Measurements from ENCODE around the gene ASTN2. TPM values are rescaled to one million over a fixed set of nuclear protein-coding genes. Genes with fewer than 3 reads are reported as not detected.

ASTN2 gene
- total RNA-seq, 1 experiment from 2014 or later, result 4.8 TPM

DNA sequence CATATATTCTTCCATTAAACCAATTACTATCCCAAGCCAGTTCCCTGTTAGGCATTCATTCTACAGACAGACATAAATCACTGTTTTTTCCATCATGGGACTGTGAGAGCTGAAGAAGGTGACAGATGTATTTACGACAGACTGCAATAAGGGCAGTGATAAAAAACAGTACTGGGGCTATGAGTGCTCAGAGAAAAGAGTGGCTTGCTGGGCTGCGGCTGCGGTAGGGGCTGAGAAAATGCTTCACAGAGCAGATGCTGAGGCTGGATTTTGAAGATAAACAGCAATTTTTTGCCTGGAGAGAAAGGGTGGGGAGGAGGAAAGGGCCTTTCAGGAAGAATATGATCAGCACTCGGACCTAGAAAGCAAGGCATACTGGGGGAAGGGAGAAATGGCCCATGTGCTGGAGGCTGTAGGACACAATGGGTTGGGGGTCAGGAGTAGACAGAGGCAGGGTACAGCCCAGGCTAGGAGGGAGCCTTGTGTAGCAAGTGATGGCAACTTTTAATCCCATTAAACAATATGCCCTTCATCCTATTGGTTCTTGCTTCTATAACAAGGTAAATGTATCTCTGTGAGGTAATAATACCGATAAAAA is 279.3 kb downstream of the ASTN2 start:
- H3K4me2 ChIP-seq (ENCODE audit: low read length), result no peak overlapping the region
- no peaks in the 10 kb centered on the region for H3K79me2 ChIP-seq (ENCODE audit: insufficient read depth, low read length)
- no peaks in the 10 kb centered on the region for H4K20me1 ChIP-seq (ENCODE audit: insufficient read depth)
- H3K9me2 ChIP-seq (ENCODE audit: insufficient read depth), result no peaks in the 10 kb centered on the region
- no peak overlapping the region for H2AFZ ChIP-seq (ENCODE audit: low read depth, low read length, poor library complexity, severe bottlenecking)
- no peaks in the 10 kb centered on the region for H3K27me3 ChIP-seq (ENCODE audit: insufficient read depth, low read length)
- POLR2A ChIA-PET, result no interaction called here
- H3K36me3 ChIP-seq (ENCODE audit: control insufficient read depth in 1 of 2, insufficient read depth in 2 of 2, low read length in 2 of 2), result no peaks in the 10 kb centered on the region
- DNase-seq (ENCODE audit: low read depth, low spot score) (no peak), ATAC-seq (no peak)
- BruUV-seq (replicated peaks), result no TSS peak
- no peak overlapping the region for H3K9ac ChIP-seq (ENCODE audit: low read length)
- intact Hi-C loops (cut with micrococcal nuclease), result no loop called here
- no peaks in the 10 kb centered on the region; a peak in 2 of 4 replicates for H3K9me3 ChIP-seq (ENCODE audit: control insufficient read depth in 1 of 2, insufficient read depth in 1 of 2, low read depth in 1 of 2, low read length in 2 of 2)
- no peak overlapping the region for H3K4me3 ChIP-seq (replicated peaks in 1 of 2; ENCODE audit: low read depth in 1 of 2, low read length in 2 of 2)
- RAD21 ChIA-PET (ENCODE audit: low non-redundant PET in 1 of 2, low total read pairs in 2 of 2, uncharacterized antibody in 2 of 2, unreplicated experiment in 2 of 2), result no interaction called here
- CTCF ChIA-PET, result no interaction called here
- H3K4me1 ChIP-seq (ENCODE audit: control insufficient read depth in 1 of 2, insufficient read depth in 2 of 2, low read length in 2 of 2), result no peaks in the 10 kb centered on the region
- TF ChIP-seq ZNF274 (IDR thresholded peaks at IDR 0.05; ENCODE audit: low read depth, low read length) (no peak), CEBPB (IDR thresholded peaks at IDR 0.05; ENCODE audit: low read depth) (no peak), RAD21 (IDR thresholded peaks at IDR 0.05; ENCODE audit: low read depth) (no peak), FOSL1 (IDR thresholded peaks at IDR 0.05; ENCODE audit: low read depth) (no peak), YY1 (IDR thresholded peaks at IDR 0.05; ENCODE audit: extremely low read depth, insufficient replicate concordance, low read depth, low read length) (no peak), TCF7L2 (IDR thresholded peaks at IDR 0.05; ENCODE audit: borderline replicate concordance, extremely low read depth, insufficient read depth, insufficient read length) (no peak), EGR1 (IDR thresholded peaks at IDR 0.05; ENCODE audit: low read depth) (no peak), JUND (IDR thresholded peaks at IDR 0.05) (no peak), SRF (IDR thresholded peaks at IDR 0.05; ENCODE audit: low read depth) (no peak), EZH2phosphoT487 (IDR thresholded peaks at IDR 0.05; ENCODE audit: borderline replicate concordance) (no peak), ZFX (IDR thresholded peaks at IDR 0.05) (no peak), POLR2A (IDR thresholded peaks at IDR 0.05; ENCODE audit: borderline replicate concordance, extremely low read depth, insufficient read depth, insufficient read length) (no peak)
- TF ChIP-seq, protein P1, sequence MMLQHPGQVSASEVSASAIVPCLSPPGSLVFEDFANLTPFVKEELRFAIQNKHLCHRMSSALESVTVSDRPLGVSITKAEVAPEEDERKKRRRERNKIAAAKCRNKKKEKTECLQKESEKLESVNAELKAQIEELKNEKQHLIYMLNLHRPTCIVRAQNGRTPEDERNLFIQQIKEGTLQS (IDR thresholded peaks at IDR 0.05), result no peak
- TF ChIP-seq, protein P2, sequence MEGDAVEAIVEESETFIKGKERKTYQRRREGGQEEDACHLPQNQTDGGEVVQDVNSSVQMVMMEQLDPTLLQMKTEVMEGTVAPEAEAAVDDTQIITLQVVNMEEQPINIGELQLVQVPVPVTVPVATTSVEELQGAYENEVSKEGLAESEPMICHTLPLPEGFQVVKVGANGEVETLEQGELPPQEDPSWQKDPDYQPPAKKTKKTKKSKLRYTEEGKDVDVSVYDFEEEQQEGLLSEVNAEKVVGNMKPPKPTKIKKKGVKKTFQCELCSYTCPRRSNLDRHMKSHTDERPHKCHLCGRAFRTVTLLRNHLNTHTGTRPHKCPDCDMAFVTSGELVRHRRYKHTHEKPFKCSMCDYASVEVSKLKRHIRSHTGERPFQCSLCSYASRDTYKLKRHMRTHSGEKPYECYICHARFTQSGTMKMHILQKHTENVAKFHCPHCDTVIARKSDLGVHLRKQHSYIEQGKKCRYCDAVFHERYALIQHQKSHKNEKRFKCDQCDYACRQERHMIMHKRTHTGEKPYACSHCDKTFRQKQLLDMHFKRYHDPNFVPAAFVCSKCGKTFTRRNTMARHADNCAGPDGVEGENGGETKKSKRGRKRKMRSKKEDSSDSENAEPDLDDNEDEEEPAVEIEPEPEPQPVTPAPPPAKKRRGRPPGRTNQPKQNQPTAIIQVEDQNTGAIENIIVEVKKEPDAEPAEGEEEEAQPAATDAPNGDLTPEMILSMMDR (IDR thresholded peaks at IDR 0.05 in 2 of 3, conservative IDR thresholded peaks at IDR 0.05 in 1 of 3; ENCODE audit: borderline replicate concordance in 1 of 3, insufficient read depth in 1 of 3, low read depth in 2 of 3, low read length in 2 of 3), result no peak
- TF ChIP-seq, protein P3, sequence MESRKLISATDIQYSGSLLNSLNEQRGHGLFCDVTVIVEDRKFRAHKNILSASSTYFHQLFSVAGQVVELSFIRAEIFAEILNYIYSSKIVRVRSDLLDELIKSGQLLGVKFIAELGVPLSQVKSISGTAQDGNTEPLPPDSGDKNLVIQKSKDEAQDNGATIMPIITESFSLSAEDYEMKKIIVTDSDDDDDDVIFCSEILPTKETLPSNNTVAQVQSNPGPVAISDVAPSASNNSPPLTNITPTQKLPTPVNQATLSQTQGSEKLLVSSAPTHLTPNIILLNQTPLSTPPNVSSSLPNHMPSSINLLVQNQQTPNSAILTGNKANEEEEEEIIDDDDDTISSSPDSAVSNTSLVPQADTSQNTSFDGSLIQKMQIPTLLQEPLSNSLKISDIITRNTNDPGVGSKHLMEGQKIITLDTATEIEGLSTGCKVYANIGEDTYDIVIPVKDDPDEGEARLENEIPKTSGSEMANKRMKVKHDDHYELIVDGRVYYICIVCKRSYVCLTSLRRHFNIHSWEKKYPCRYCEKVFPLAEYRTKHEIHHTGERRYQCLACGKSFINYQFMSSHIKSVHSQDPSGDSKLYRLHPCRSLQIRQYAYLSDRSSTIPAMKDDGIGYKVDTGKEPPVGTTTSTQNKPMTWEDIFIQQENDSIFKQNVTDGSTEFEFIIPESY (IDR thresholded peaks at IDR 0.05; ENCODE audit: extremely low read depth, insufficient replicate concordance, low read length), result no peak
- TF ChIP-seq, protein P4, sequence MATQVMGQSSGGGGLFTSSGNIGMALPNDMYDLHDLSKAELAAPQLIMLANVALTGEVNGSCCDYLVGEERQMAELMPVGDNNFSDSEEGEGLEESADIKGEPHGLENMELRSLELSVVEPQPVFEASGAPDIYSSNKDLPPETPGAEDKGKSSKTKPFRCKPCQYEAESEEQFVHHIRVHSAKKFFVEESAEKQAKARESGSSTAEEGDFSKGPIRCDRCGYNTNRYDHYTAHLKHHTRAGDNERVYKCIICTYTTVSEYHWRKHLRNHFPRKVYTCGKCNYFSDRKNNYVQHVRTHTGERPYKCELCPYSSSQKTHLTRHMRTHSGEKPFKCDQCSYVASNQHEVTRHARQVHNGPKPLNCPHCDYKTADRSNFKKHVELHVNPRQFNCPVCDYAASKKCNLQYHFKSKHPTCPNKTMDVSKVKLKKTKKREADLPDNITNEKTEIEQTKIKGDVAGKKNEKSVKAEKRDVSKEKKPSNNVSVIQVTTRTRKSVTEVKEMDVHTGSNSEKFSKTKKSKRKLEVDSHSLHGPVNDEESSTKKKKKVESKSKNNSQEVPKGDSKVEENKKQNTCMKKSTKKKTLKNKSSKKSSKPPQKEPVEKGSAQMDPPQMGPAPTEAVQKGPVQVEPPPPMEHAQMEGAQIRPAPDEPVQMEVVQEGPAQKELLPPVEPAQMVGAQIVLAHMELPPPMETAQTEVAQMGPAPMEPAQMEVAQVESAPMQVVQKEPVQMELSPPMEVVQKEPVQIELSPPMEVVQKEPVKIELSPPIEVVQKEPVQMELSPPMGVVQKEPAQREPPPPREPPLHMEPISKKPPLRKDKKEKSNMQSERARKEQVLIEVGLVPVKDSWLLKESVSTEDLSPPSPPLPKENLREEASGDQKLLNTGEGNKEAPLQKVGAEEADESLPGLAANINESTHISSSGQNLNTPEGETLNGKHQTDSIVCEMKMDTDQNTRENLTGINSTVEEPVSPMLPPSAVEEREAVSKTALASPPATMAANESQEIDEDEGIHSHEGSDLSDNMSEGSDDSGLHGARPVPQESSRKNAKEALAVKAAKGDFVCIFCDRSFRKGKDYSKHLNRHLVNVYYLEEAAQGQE (IDR thresholded peaks at IDR 0.05; ENCODE audit: low read depth), result no peak
- TF ChIP-seq, protein P5, sequence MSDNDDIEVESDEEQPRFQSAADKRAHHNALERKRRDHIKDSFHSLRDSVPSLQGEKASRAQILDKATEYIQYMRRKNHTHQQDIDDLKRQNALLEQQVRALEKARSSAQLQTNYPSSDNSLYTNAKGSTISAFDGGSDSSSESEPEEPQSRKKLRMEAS (IDR thresholded peaks at IDR 0.05), result no peak
- H3K27ac ChIP-seq (ENCODE audit: low read depth, low read length), result no peak overlapping the region
